Mesenteric fat pad (tissue), 1 donor: ENCODE results near the gene MS4A18. TPM values are rescaled to one million over a fixed set of nuclear protein-coding genes. Genes with fewer than 3 reads are reported as not detected.
"Not testable (repeated sequence)": the region's sequence is repeated elsewhere in the genome, so short reads cannot be mapped to it uniquely, and the experiment has no call there.

Experiments used
- DNase-seq: peaks from one replicate; pipeline ENCODE4 v3.0.0-alpha.2; 2020; ENCODE audit warnings: low spot score
- long read RNA-seq: library from polyadenylated mRNA; unstranded; transcript quantifications from one replicate; pipeline ENCODE4 v2.0.0, GENCODE V29; 2020
- total RNA-seq: library from RNA; stranded (reverse); fragmentation: NEBNext Ultra II Directional; extraction: Animal tissue kit (Norgen Biotek cat#: 25700); gene quantifications from one replicate; pipeline ENCODE4 v1.2.1, GENCODE V29; 2021
- donor health status: DM: yes; HTN: yes; CAD: no.

The MS4A18 gene
- total RNA-seq = not detected
- long read RNA-seq = 0 reads

GRCh38 chr11:60724420-60724819 lies at the start of gene MS4A18:
TSS of gene MS4A18 (plus strand) at chr11:60724720.
- DNase-seq = no peak

- DNase-seq = not testable (repeated sequence)
Observed at GRCh38 chr11:60678231-60678630, 46.3 kb upstream of the MS4A18 start.

- no peak for DNase-seq
Observed at GRCh38 chr11:60679879-60680278, 44.6 kb upstream of the MS4A18 start.

- no peak for DNase-seq
Observed at GRCh38 chr11:60680455-60681119, 43.9 kb upstream of the MS4A18 start.

- not testable (repeated sequence) for DNase-seq
Observed at GRCh38 chr11:60684541-60684848, 40.0 kb upstream of the MS4A18 start.

GRCh38 chr11:60691661-60692060 lies 32.9 kb upstream of the MS4A18 start:
- DNase-seq = no peak

GRCh38 chr11:60699284-60699691 lies 25.2 kb upstream of the MS4A18 start, which contains the start of gene MS4A8:
TSS of gene MS4A8 (plus strand) at chr11:60699612. CDS start at chr11:60700861, 1,249 bp downstream.
- DNase-seq = no peak

GRCh38 chr11:60699936-60700335 lies 24.6 kb upstream of the MS4A18 start:
- no peak for DNase-seq

- DNase-seq = no peak
Observed at GRCh38 chr11:60700689-60701468, 23.6 kb upstream of the MS4A18 start.

GRCh38 chr11:60701469-60701818 lies 23.1 kb upstream of the MS4A18 start:
- DNase-seq = no peak

- DNase-seq = no peak
Observed at GRCh38 chr11:60703374-60703773, 21.1 kb upstream of the MS4A18 start.

GRCh38 chr11:60705895-60706294 lies 18.6 kb upstream of the MS4A18 start:
- DNase-seq = no peak

GRCh38 chr11:60706931-60707330 lies 17.6 kb upstream of the MS4A18 start:
- DNase-seq = no peak

GRCh38 chr11:60710482-60710881 lies 14.0 kb upstream of the MS4A18 start:
- no peak for DNase-seq

- no peak for DNase-seq
Observed at GRCh38 chr11:60711276-60711675, 13.2 kb upstream of the MS4A18 start.

GRCh38 chr11:60713423-60713822 lies 11.1 kb upstream of the MS4A18 start:
- DNase-seq = not testable (repeated sequence)

GRCh38 chr11:60717956-60718355 lies 6.6 kb upstream of the MS4A18 start:
- no peak for DNase-seq

GRCh38 chr11:60718524-60719316 lies 5.8 kb upstream of the MS4A18 start:
- no peak for DNase-seq

- DNase-seq = no peak
Observed at GRCh38 chr11:60719391-60719790, 5.1 kb upstream of the MS4A18 start.

- no peak for DNase-seq
Observed at GRCh38 chr11:60720460-60720859, 4.1 kb upstream of the MS4A18 start.

GRCh38 chr11:60725592-60725991 lies 1.1 kb downstream of the MS4A18 start:
- no peak for DNase-seq

GRCh38 chr11:60731586-60731985 lies 7.1 kb downstream of the MS4A18 start:
- no peak for DNase-seq
